Adrenal gland (tissue), 12 donors: ENCODE results near the gene TRIM27. TPM values are rescaled to one million over a fixed set of nuclear protein-coding genes. Genes with fewer than 3 reads are reported as not detected.
"Not testable (repeated sequence)": the region's sequence is repeated elsewhere in the genome, so short reads cannot be mapped to it uniquely, and the experiment has no call there.

Source experiments
- DNase-seq, 7 donors: peaks; one replicate each; pipeline ENCODE4 v3.0.0-alpha.2; 2019 to 2020
- H3K27ac ChIP-seq, 5 donors: fragments of 200-600 bp; sonication (generic) in 4 of 5; 1 replicate in 3 of 5; 2 replicates in 2 of 5; pipeline versions ENCODE4 v1.5.1 to v1.8.0; 2016 to 2020; ENCODE audit warnings: mild to moderate bottlenecking in 1 of 5
- H3K27me3 ChIP-seq: fragments of 200-600 bp; 2 replicates; pipeline ENCODE4 v1.8.0; 2021
- H3K36me3 ChIP-seq, 2 donors: fragments of 200-600 bp; replicated peaks in 1 of 2; 1 replicate in 1 of 2; 2 replicates in 1 of 2; pipeline versions ENCODE4 v1.5.1 to v1.8.0; 2018 to 2022
- H3K4me1 ChIP-seq, 2 donors: fragments of 200-600 bp; replicated peaks in 1 of 2; 1 replicate in 1 of 2; 2 replicates in 1 of 2; pipeline versions ENCODE4 v1.5.1 to v1.8.0; 2018 to 2021
- H3K4me3 ChIP-seq, 4 donors: fragments of 200-600 bp; sonication (generic) in 3 of 4; one replicate each; pipeline ENCODE4 v1.5.1; 2016 to 2018
- H3K9me3 ChIP-seq, 3 donors: fragments of 200-600 bp; sonication (generic) in 1 of 3; replicated peaks in 1 of 3; 1 replicate in 2 of 3; 2 replicates in 1 of 3; pipeline versions ENCODE4 v1.5.1 to v1.8.0; 2016 to 2021
- POLR2A ChIP-seq, 2 donors: fragments of 450-650 bp; IDR thresholded peaks; one replicate each; pipeline ENCODE4 v1.6.1; 2017; ENCODE audit warnings: antibody characterized with exemption in 2 of 2, mild to moderate bottlenecking in 2 of 2, moderate library complexity in 1 of 2
- WGBS, 4 donors: extraction: QIAGEN DNeasy Blood & Tissue Kit in 2 of 4; methylation state at CpG; one replicate each; pipeline versions ENCODE4 v1.1.5 to v1.1.7; 2013 to 2017; 5-methylcytosine and 5-hydroxymethylcytosine counted together
- intact Hi-C, 2 donors: fragments of 100-400 bp; cut with DNase I; formaldehyde crosslinking; loops; one replicate each; pipeline versions ENCODE4 v1.14.1 to v1.15.0; 2022 to 2023
- polyA plus RNA-seq, 3 donors: library from polyadenylated mRNA; stranded (reverse); fragments of 200-250 nt in 2 of 3; fragments of 350-450 nt in 1 of 3; fragmentation: Illumina TruSeq in 1 of 3; extraction: RNeasy Lipid Tissue Mini Kit (QIAGEN cat#74804) in 1 of 3; gene quantifications; one replicate each; pipeline ENCODE4 v1.2.3, GENCODE V29; 2013 to 2014
- total RNA-seq, 9 donors: library from RNA; depleted of rRNA in 4 of 9; stranded (reverse); fragments of >200 nt in 4 of 9; fragments of 120-200 nt in 1 of 9; fragmentation: NEBNext Ultra II Directional in 1 of 9; extraction: Animal tissue kit (Norgen Biotek cat#: 25700) in 1 of 9; gene quantifications; one replicate each; pipeline versions ENCODE4 v1.1.0 to v1.2.4, GENCODE V29; 2013 to 2023
- TF ChIP-seq, protein P1 (sequence below), 6 experiments: fragments of 450-650 bp in 4 of 6; fragments of 200-600 bp in 2 of 6; sonication (generic) in 1 of 6; IDR thresholded peaks; 1 replicate in 5 of 6; 2 replicates in 1 of 6; pipeline versions ENCODE4 v1.5.1 to v1.8.0; 2016 to 2021; ENCODE audit warnings: antibody characterized with exemption in 6 of 6, mild to moderate bottlenecking in 2 of 6, moderate library complexity in 1 of 6
- donor health status: healthy with polysubstance abuse.
- donor health status: Bipolar disorder and iron deficiency.
- donor health status: DM: yes; HTN: yes; CAD: no.
- donor health status: DM: no; HTN: no; CAD: no.
- donor health status: DM: no; HTN: no; CAD: no.
- donor health status: DM: yes; HTN: yes; CAD: no.

TRIM27 gene
- total and polyA plus RNA-seq, 12 donors: 38.3 to 72.2 (median 49.7) TPM

DNA sequence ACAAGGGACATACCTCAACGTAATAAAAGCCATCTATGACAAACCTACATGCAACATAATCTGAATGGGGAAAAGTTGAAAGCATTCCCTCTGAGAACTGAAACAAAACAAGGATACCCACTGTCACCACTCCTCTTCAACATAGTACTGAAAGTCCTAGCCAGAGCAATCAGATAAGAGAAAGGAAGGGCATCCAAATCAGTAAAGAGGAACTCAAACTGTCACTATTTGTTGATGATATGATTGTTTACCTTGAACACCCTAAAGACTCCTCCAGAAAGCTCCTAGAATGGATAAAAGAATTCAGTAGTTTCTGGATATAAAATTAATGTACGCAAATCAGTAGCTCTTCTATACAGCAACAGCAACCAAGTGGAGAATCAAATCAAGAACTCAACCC is 41.9 kb upstream of the TRIM27 start:
- no peaks in the 10 kb centered on the region for H3K36me3 ChIP-seq

GRCh38 chr6:28960846-28961500 is 37.2 kb upstream of the TRIM27 start:
- 80 to 90% (median 88%) methylated on average over 4 of the region's 4 CpGs for WGBS, 4 donors
- H3K9me3 ChIP-seq: no peaks in the 10 kb centered on the region
- TF ChIP-seq POLR2A (IDR thresholded peaks at IDR 0.05): no peak
- TF ChIP-seq, protein P1, sequence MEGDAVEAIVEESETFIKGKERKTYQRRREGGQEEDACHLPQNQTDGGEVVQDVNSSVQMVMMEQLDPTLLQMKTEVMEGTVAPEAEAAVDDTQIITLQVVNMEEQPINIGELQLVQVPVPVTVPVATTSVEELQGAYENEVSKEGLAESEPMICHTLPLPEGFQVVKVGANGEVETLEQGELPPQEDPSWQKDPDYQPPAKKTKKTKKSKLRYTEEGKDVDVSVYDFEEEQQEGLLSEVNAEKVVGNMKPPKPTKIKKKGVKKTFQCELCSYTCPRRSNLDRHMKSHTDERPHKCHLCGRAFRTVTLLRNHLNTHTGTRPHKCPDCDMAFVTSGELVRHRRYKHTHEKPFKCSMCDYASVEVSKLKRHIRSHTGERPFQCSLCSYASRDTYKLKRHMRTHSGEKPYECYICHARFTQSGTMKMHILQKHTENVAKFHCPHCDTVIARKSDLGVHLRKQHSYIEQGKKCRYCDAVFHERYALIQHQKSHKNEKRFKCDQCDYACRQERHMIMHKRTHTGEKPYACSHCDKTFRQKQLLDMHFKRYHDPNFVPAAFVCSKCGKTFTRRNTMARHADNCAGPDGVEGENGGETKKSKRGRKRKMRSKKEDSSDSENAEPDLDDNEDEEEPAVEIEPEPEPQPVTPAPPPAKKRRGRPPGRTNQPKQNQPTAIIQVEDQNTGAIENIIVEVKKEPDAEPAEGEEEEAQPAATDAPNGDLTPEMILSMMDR (IDR thresholded peaks at IDR 0.05): no peak
- no peaks in the 10 kb centered on the region for H3K36me3 ChIP-seq
- no peak overlapping the region for H3K27ac ChIP-seq
- intact Hi-C loops: no loop called here
- H3K27me3 ChIP-seq: peaks cover 2% of the 10 kb centered on the region
- H3K4me3 ChIP-seq: no peak overlapping the region
- no peaks in the 10 kb centered on the region for H3K4me1 ChIP-seq
- DNase-seq: no peak

More for the DNA sequence above, 41.9 kb upstream of the TRIM27 start:
- no peak overlapping the region for H3K27ac ChIP-seq
- H3K9me3 ChIP-seq: no peaks in the 10 kb centered on the region
- H3K4me3 ChIP-seq: no peak overlapping the region
- 79 to 92% (median 83%) methylated on average over 2 of the region's 2 CpGs for WGBS, 4 donors
- H3K27me3 ChIP-seq: no peaks in the 10 kb centered on the region
- intact Hi-C loops: no loop called here
- no peaks in the 10 kb centered on the region for H3K4me1 ChIP-seq
- TF ChIP-seq, protein P1 (IDR thresholded peaks at IDR 0.05): no peak
- TF ChIP-seq POLR2A (IDR thresholded peaks at IDR 0.05): no peak
- no peak for DNase-seq

DNA sequence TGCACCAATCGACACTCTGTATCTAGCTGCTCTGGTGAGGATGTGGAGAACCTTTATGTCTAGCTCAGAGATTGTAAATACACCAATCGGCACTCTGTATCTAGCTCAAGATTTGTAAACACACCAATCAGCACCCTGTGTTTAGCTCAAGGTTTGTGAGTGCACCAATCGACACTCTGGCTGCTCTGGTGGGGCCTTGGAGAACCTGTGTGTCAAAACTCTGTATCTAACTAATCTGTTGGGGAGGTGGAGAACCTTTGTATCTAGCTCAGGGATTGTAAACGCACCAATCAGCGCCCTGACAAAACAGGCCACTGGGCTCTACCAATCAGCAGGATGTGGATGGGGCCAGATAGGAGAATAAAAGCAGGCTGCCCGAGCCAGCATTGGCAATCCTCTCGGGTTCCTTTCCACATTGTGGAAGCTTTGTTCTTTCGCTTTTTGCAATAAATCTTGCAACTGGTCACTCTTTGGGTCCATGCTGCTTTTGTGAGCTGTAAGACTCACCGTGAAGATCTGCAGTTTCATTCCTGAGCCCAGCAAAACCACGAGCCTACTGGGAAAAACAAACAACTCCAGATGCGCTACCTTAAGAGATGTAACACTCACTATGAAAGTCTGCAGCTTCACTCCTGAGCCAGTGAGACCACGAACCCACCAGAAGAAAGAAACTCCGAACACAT is 34.9 kb upstream of the TRIM27 start:
- DNase-seq, H3K9me3 ChIP-seq, H3K4me3 ChIP-seq, H3K27me3 ChIP-seq, intact Hi-C loops, H3K4me1 ChIP-seq, H3K27ac ChIP-seq, H3K36me3 ChIP-seq: not testable (repeated sequence)
- 76 to 89% (median 82%) methylated on average over 11 to 13 of the region's 13 CpGs for WGBS, 4 donors

DNA sequence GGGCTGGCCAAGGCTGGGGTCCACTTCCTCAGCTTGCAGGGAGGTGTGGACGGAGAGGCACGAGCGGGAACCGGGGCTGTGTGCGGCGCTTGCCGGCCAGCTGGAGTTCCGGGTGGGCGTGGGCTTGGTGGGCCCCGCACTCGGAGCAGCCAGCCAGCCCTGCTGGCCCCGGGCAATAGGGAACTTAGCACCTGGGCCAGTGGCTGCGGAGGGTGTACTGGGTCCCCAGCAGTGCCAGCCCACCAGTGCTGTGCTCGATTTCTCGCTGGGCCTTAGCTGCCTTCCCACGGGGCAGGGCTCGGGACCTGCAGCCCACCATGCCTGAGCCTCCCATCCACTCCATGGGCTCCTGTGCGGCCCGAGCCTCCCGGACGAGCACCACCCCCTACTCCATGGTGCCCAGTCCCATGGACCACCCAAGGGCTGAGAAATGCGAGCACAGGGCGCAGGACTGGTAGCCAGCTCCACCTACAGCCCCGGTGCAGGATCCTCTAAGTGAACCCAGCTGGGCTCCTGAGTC is 34.1 kb upstream of the TRIM27 start:
- H3K4me3 ChIP-seq, DNase-seq, H3K4me1 ChIP-seq, H3K27me3 ChIP-seq, intact Hi-C loops, H3K36me3 ChIP-seq, H3K9me3 ChIP-seq, H3K27ac ChIP-seq: not testable (repeated sequence)
- 88 to 93% (median 91%) methylated on average over 19 to 24 of the region's 24 CpGs for WGBS, 4 donors

DNA sequence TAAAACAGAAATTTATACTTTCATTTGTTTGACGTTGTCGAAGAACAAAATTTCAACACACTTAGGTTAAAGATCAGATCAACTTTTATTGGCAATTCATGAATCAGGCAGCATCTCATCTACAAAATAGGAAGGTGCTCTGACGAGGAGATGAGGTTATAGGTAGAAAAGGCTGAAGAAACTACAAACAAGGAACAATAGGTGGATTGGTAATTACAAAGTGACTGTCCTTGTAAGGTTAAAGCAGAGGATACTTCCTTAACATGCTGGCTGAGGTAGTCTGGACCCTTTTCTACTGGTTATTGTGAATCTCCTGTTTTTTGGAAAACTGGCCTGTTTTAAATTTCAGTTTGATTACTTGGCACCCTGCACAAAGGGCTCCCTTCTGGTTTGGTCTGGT is 32.5 kb upstream of the TRIM27 start:
- H3K27me3 ChIP-seq: peaks cover 9% of the 10 kb centered on the region
- intact Hi-C loops: no loop called here
- DNase-seq: no peak
- H3K9me3 ChIP-seq: no peaks in the 10 kb centered on the region
- H3K36me3 ChIP-seq: no peaks in the 10 kb centered on the region
- no peak overlapping the region for H3K27ac ChIP-seq
- WGBS, 4 donors: 80 to 86% (median 85%) methylated on average over 3 of the region's 3 CpGs
- TF ChIP-seq, protein P1 (IDR thresholded peaks at IDR 0.05): no peak
- no peak for TF ChIP-seq POLR2A (IDR thresholded peaks at IDR 0.05)
- no peak overlapping the region for H3K4me3 ChIP-seq
- peaks cover 0 to 5% of the 10 kb centered on the region in 2 donors for H3K4me1 ChIP-seq
